ENCODE results near the gene SHE.

- no peak for TF ChIP-seq CTCF (conservative IDR thresholded peaks at IDR 0.05 in 1 of 2, IDR thresholded peaks at IDR 0.05 in 1 of 2; ENCODE audit: low read depth in 1 of 2, low read length in 2 of 2)
- TF ChIP-seq EZH2 (IDR thresholded peaks at IDR 0.05; ENCODE audit: low read length, missing control alignments) = no peak
Measured at GRCh38 chr1:154435599-154436200, 66.5 kb downstream of the SHE start.

All from fibroblast of lung (primary cell).